ENCODE measurements around the gene CTDSPL.
A peak's percentile ranks its signal among the peaks of the same experiment; 100 is the strongest.

The CTDSPL gene

DNA sequence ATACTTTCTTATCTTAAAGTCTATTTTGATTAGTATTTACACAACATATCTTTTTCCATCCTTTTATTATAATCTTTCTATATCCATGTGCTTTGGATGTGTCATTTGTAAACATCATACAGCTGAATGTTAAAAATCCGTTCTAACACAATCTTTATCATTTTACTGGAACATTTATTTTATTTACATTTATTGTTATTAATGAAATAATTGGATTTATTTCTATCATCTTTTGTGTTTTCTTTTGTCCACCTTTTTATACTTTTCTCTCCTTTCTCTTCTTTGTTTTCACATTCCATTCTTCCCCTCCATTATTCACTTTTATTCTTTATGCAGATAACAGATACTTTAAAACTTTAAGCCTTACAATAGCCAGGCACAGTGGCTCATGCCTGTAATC lies 34.7 kb upstream of the CTDSPL start:
- DNase-seq (ENCODE audit: low read depth), result no peak
- no peak overlapping the region for H3K4me3 ChIP-seq (ENCODE audit: low read length)
- TF ChIP-seq, protein P1, sequence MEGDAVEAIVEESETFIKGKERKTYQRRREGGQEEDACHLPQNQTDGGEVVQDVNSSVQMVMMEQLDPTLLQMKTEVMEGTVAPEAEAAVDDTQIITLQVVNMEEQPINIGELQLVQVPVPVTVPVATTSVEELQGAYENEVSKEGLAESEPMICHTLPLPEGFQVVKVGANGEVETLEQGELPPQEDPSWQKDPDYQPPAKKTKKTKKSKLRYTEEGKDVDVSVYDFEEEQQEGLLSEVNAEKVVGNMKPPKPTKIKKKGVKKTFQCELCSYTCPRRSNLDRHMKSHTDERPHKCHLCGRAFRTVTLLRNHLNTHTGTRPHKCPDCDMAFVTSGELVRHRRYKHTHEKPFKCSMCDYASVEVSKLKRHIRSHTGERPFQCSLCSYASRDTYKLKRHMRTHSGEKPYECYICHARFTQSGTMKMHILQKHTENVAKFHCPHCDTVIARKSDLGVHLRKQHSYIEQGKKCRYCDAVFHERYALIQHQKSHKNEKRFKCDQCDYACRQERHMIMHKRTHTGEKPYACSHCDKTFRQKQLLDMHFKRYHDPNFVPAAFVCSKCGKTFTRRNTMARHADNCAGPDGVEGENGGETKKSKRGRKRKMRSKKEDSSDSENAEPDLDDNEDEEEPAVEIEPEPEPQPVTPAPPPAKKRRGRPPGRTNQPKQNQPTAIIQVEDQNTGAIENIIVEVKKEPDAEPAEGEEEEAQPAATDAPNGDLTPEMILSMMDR (IDR thresholded peaks at IDR 0.05; ENCODE audit: insufficient read depth, low read depth, low read length, missing control alignments), result no peak

DNA sequence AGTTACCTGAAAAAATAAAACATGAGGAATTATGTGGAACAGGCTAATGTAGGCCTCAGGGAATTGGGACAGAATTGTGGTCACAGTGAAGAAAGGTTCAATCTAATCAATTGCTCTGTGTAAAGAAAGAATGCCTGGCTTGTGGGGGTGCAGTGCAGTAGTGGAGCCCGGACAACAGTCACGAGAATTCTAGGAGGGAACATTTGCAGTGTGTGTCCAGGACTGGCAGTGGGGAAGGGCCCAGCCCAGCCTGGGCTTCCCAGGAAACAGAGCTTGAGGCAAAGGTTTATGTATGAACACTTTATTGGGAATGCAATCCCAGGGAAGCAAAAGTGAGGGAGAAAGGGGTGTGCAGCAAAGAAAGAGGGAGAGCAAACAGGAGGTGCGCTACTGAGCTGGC lies 29.2 kb upstream of the CTDSPL start:
- TF ChIP-seq, protein P1 (IDR thresholded peaks at IDR 0.05; ENCODE audit: insufficient read depth, low read depth, low read length, missing control alignments), result no peak
- DNase-seq (ENCODE audit: low read depth), result no peak
- H3K4me3 ChIP-seq (ENCODE audit: low read length), result no peak overlapping the region

DNA sequence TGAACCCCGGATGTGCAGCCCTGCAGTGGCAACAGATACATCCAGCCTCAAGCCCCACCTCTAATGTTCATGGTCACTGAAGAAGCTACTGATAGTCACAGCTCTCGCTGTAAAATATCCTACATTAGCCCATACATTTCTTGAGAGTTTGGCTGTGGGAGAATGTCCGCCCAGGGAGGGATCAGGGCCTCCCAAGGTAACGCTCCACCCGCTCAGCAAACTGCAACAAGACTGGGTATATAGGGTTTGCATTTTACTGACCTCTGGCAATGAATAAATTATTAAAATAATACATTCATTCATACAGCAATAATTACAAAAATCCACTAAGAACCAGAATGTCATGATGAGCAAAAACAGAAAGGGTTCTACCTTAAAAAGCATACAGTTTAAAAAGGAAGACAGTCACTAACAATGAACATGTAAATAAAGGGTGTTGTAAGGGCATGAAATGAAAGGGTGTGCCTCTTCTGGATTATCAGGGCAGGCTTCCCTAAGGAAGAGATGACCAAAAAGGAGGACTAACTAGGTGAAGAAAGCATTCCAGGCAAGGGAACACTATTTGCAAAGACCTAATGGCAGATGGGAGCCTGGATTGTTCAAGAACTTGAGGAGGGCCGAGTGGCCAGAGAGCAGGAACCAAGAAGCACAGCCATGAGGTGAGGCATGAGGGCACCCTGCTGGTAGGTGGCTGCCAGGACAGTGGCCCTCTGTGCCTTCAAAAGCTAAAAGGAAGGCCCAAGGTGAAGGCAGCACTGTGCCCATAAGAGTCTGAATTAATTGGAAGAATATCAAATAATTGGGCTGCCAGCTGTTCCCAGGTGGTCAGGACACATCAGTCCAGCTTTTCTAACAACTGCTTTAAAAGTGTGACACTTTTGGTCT lies 28.1 kb upstream of the CTDSPL start:
- H3K4me3 ChIP-seq (ENCODE audit: low read length), result no peak overlapping the region
- no peak for DNase-seq (ENCODE audit: low read depth)
- TF ChIP-seq, protein P1 (IDR thresholded peaks at IDR 0.05; ENCODE audit: insufficient read depth, low read depth, low read length, missing control alignments), result peak; percentile 38

DNA sequence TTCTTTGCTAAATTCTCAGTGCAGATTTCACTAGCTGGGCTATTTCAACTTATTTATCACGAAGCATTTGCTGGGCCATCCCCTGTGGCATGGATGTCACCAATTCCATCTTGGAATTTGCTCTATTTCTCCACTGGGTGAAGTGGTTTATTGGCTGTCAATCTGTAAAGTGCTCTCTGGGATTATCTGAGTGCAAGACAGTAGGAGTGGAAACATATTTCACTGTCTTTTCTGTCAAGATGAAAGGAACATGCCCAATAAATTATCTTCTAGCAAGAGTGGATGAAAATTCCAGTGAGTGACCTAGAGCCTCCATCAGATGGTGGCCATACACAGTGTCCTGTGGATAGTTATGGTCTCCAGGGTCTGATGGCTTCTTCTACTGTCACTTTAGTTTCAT lies 25.1 kb upstream of the CTDSPL start:
- no peak for DNase-seq (ENCODE audit: low read depth)
- no peak overlapping the region for H3K4me3 ChIP-seq (ENCODE audit: low read length)
- TF ChIP-seq, protein P1 (IDR thresholded peaks at IDR 0.05; ENCODE audit: insufficient read depth, low read depth, low read length, missing control alignments), result no peak

DNA sequence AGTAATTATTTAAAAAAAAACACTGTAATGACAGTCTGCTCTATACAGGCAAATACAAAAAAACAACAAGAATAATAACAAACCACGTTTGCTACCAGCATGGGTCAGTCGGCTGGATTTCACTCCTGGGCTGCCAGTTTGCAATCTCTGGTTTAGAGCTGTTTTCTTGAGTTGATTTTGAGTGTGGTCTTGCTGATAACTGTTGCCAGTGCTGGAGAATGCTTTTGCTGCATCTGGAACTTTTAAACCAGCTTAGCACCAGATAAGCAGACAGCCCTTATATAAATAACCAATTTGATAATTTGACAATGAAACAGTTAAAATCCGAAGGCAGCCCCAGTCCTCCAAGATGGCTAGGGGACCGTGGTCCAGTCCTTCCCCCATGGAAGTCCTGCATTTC lies 14.0 kb upstream of the CTDSPL start:
- H3K4me3 ChIP-seq (ENCODE audit: low read length), result no peak overlapping the region
- TF ChIP-seq, protein P1 (IDR thresholded peaks at IDR 0.05; ENCODE audit: insufficient read depth, low read depth, low read length, missing control alignments), result no peak
- no peak for DNase-seq (ENCODE audit: low read depth)

DNA sequence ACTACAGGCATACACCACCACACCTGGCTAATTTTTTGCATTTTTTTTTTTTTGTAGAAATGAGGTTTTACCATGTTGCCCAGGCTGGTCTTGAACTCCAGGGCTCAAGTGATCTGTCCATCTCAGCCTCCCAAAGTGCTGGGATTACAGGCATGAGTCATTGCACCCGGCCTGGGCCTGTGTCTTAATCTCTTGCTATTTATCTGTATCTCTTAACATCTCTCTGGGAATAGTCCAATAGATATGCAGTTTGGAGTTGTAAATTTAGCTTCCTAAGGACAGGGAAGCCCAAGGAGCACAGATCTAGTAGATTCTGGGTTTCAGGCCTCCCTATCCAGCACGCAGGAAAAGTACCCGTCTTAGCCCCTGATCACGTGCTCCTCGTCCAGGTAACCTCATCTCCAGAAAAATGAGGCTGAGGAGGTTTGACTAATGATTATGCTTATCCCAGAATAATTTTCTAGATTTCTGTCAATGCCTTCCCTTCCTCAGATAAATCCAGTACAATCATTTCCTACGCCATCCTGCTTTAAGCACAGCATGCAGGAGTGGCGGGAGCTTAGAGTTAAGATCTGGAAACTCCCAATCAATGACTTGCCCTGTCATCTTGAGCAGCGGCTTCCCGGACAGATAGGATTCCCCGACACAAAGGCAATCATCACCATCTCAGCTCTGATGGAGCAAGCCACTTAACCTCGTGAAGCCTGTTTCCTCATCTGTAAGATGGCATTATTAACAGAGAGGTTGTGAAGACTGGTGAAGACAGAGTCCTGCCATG lies 12.3 kb upstream of the CTDSPL start:
- no peak for DNase-seq (ENCODE audit: low read depth)
- H3K4me3 ChIP-seq (ENCODE audit: low read length), result no peak overlapping the region
- TF ChIP-seq, protein P1 (IDR thresholded peaks at IDR 0.05; ENCODE audit: insufficient read depth, low read depth, low read length, missing control alignments), result no peak
